Cardiac muscle cell (in vitro differentiated cells and primary cell): ENCODE results near the gene DCLK3. TPM values are rescaled to one million over a fixed set of nuclear protein-coding genes. Genes with fewer than 3 reads are reported as not detected.

Experiments
- DNase-seq, 2 donors: peaks; one replicate each; pipeline versions ENCODE4 v3.0.0 to v3.0.0-alpha.2; 2010 to 2017; ENCODE audit warnings: low read depth in 1 of 2, low spot score in 1 of 2
- H3K27ac ChIP-seq: fragments of 200-600 bp; sonication (generic); 2 replicates; pipeline ENCODE4 v1.5.1; 2016
- H3K27me3 ChIP-seq: fragments of 200-600 bp; sonication (generic); 2 replicates; pipeline ENCODE4 v1.6.0; 2016; ENCODE audit warnings: control low read depth
- H3K36me3 ChIP-seq: fragments of 200-600 bp; sonication (generic); 2 replicates; pipeline ENCODE4 v1.5.1; 2016; ENCODE audit warnings: control low read depth
- H3K4me1 ChIP-seq: fragments of 200-600 bp; sonication (generic); 2 replicates; pipeline ENCODE4 v1.8.1; 2017; ENCODE audit warnings: low read depth, mild to moderate bottlenecking, mixed run types
- H3K4me3 ChIP-seq: fragments of 200-600 bp; sonication (generic); 2 replicates; pipeline ENCODE4 v1.5.1; 2016; ENCODE audit warnings: mild to moderate bottlenecking
- H3K9me3 ChIP-seq: fragments of 200-600 bp; sonication (generic); 2 replicates; pipeline ENCODE4 v1.5.1; 2017; ENCODE audit warnings: low read depth, mild to moderate bottlenecking, control low read depth
- polyA plus RNA-seq: library from polyadenylated mRNA; unstranded; fragments of >200 nt; fragmentation: Nextera tagmentation; extraction: Ambion mirVana; gene quantifications from 2 replicates; pipeline ENCODE4 v1.2.1, GENCODE V29; 2016
- total RNA-seq: library from RNA; depleted of rRNA; stranded (reverse); fragments of >200 nt; gene quantifications from 2 replicates; pipeline ENCODE4 v1.2.3, GENCODE V29; 2016
- TF ChIP-seq, protein P1 (sequence below): IDR thresholded peaks from 2 replicates; pipeline ENCODE4 v1.5.1; 2012; ENCODE audit warnings: low read depth, mild to moderate bottlenecking, low read length

DCLK3 gene
- total and polyA plus RNA-seq, 2 experiments from 2014 or later: 0.15 to 0.62 TPM

DNA sequence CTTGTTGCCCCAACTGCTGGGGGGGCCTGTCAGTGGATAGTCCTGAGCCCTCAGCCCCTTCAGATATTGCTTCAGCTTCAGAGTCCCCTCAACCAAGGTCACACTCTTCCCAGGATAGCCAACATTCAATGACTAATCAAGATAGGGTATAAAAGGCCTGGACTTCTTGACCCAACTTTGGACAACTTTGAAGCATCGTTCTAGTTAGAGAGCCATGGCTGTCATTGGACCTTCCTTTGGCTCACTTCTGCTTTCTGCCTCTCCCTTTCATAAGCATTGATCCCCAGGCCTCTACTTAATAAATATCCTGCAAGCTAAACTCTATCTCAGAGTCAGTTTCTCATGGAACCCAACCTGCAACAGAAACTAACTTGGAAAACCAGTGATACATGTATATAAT lies 31.3 kb upstream of the DCLK3 start:
- Histone ChIP-seq H3K27ac (no peak overlapping the region), H3K27me3 (no peaks in the 10 kb centered on the region), H3K36me3 (no peaks in the 10 kb centered on the region), H3K4me1 (peaks cover 7% of the 10 kb centered on the region), H3K4me3 (no peak overlapping the region), H3K9me3 (no peaks in the 10 kb centered on the region)
- DNase-seq: no peak
- TF ChIP-seq, protein P1, sequence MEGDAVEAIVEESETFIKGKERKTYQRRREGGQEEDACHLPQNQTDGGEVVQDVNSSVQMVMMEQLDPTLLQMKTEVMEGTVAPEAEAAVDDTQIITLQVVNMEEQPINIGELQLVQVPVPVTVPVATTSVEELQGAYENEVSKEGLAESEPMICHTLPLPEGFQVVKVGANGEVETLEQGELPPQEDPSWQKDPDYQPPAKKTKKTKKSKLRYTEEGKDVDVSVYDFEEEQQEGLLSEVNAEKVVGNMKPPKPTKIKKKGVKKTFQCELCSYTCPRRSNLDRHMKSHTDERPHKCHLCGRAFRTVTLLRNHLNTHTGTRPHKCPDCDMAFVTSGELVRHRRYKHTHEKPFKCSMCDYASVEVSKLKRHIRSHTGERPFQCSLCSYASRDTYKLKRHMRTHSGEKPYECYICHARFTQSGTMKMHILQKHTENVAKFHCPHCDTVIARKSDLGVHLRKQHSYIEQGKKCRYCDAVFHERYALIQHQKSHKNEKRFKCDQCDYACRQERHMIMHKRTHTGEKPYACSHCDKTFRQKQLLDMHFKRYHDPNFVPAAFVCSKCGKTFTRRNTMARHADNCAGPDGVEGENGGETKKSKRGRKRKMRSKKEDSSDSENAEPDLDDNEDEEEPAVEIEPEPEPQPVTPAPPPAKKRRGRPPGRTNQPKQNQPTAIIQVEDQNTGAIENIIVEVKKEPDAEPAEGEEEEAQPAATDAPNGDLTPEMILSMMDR: no peak

DNA sequence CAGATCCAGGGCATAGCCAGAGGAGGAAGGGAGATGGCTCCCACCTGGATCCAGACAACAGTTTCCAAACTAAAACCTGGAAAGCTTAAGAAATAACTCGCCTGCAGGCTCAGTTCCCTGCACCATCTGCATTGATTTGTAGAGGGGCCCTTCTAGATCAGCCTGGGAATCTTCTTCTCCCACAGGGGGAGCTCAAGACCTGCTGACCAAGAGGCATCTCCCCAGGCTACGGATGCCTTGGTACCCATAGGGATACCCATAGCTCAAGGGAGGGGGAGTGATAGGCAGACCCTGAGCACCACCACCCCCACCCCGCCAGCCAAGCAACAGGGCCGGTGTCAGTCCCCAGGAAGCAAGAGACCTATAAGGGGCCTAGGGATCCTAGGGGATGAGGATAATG lies 28.0 kb upstream of the DCLK3 start:
- peak; percentile 39 to 66 for DNase-seq
- H3K9me3 ChIP-seq: no peaks in the 10 kb centered on the region
- no peaks in the 10 kb centered on the region for H3K36me3 ChIP-seq
- H3K27me3 ChIP-seq: no peaks in the 10 kb centered on the region
- H3K27ac ChIP-seq: no peak overlapping the region
- TF ChIP-seq, protein P1: peak; percentile 52
- no peak overlapping the region for H3K4me3 ChIP-seq
- peaks cover 7% of the 10 kb centered on the region for H3K4me1 ChIP-seq

DNA sequence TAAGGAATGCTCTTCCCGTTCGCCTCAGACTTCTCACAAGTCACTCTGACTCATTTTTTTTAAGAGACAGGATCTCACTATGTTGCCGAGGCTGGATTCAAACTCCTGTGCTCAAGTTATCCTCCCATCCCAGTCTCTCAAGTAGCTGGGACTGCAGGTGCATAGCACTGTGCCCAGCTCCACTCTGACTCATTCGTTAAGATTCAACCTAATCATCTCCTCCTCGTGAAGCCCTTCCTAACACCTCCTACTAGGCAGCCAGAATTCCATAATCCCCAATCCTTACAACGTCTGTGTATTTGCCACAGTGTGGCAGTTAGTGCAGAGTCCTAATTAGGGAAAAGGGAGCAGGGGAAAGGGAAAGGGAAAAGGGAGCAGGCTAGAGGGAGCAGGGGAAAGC lies 26.4 kb upstream of the DCLK3 start:
- H3K4me1 ChIP-seq: peaks cover 7% of the 10 kb centered on the region
- H3K9me3 ChIP-seq: no peaks in the 10 kb centered on the region
- H3K4me3 ChIP-seq: no peak overlapping the region
- TF ChIP-seq, protein P1: no peak
- DNase-seq: no peak
- no peaks in the 10 kb centered on the region for H3K36me3 ChIP-seq
- H3K27me3 ChIP-seq: no peaks in the 10 kb centered on the region
- H3K27ac ChIP-seq: no peak overlapping the region

DNA sequence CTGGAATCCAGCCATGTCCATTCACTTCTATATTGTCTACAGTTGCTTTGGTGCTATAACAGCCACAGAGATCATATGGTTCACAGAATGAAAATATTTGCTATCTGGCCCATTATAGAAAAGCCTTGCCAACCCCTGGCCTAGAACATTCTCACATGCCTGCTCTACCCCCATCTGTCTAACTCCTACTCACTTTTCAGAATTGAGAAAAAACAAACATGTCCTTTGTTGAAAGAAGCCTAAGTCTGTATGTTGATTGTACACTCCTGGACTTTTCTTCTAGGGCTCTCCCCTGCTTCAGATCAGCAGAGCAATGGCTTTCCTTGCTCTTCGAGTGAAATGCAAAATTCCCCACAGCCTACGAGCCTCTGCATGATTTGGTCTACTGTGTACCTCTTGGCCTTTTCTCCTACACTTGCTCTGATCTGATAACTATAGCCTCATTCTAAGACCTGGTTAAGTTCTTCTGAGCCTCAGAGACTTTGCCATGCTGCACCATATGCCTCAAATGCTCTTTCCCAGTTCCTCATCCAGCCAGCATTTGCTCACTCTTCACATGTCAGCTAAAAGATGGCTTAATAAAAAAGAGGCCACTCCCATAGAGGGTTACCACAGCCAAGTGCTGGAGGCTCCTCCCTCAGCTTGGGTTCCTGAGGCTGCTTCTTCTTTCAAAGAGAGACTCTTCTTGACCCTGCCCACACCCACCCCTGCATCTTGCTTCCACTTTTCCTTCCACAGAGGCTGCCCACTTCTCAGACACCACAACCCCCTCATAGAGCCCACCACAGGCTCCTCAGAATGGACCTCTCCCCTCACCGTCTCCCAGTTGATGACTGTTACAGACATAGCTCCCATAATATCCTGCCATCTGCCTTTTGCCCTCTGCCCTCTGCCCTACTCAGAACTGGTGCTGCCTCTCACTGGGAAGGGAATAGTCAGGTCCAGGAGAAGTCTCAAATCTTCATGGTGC lies 22.9 kb upstream of the DCLK3 start:
- peaks cover 7% of the 10 kb centered on the region for H3K4me1 ChIP-seq
- DNase-seq: no peak
- no peaks in the 10 kb centered on the region for H3K27me3 ChIP-seq
- H3K36me3 ChIP-seq: no peaks in the 10 kb centered on the region
- H3K4me3 ChIP-seq: no peak overlapping the region
- no peak overlapping the region for H3K27ac ChIP-seq
- TF ChIP-seq, protein P1: no peak
- no peaks in the 10 kb centered on the region for H3K9me3 ChIP-seq

DNA sequence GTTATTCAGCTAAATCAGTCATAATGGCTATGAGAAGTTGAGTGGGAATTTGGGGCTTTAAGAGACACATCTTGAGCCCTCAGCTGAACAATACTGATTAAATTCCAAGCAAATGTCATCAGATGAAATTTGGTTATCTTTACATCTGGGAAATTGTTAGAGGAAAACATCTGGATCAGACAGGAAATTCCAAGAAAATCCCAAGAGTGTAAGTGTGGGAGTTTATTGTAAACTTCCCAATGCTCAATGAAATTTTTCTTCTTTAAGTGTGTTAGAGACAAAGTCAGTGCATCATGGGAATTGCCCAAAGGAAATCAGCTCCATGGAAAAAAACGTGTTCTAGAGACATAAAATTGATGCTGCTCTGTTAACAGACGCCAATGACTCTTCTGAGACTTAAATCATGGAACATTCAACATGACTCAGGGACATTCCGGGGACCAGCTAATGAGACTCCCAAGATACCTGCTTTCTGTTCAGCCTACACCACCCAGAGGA lies 19.8 kb upstream of the DCLK3 start:
- Histone ChIP-seq H3K27me3 (no peaks in the 10 kb centered on the region), H3K4me1 (peaks cover 5% of the 10 kb centered on the region), H3K9me3 (no peaks in the 10 kb centered on the region), H3K36me3 (no peaks in the 10 kb centered on the region), H3K4me3 (no peak overlapping the region), H3K27ac (no peak overlapping the region)
- DNase-seq: no peak
- TF ChIP-seq, protein P1: no peak
